ENCODE results near the gene DPP6. TPM values are rescaled to one million over a fixed set of nuclear protein-coding genes. Genes with fewer than 3 reads are reported as not detected.

Gene DPP6
- total and polyA plus RNA-seq, 7 donors, result 0.18 to 1.8 (median 0.57) TPM

- WGBS, 3 donors, result 71 to 86% (median 74%) methylated on average over 3 of the region's 3 CpGs
- no peak overlapping the region for H3K4me3 ChIP-seq
- no peaks in the 10 kb centered on the region for H3K4me1 ChIP-seq
- H3K36me3 ChIP-seq (ENCODE audit: insufficient read depth in 1 of 2, low read depth in 1 of 2), result no peaks in the 10 kb centered on the region
- DNase-seq (no peak), ATAC-seq (no peak)
- no peak overlapping the region for H3K27ac ChIP-seq
- H3K9me3 ChIP-seq, result no peaks in the 10 kb centered on the region
- intact Hi-C loops (cut with DNase I), result no loop called here
- TF ChIP-seq CTCF (IDR thresholded peaks at IDR 0.05), result no peak
- H3K27me3 ChIP-seq (ENCODE audit: insufficient read depth in 3 of 3, low read length in 2 of 3), result no peaks in the 10 kb centered on the region
Observed at GRCh38 chr7:154690411-154690810, 638.2 kb downstream of the DPP6 start.

DNA sequence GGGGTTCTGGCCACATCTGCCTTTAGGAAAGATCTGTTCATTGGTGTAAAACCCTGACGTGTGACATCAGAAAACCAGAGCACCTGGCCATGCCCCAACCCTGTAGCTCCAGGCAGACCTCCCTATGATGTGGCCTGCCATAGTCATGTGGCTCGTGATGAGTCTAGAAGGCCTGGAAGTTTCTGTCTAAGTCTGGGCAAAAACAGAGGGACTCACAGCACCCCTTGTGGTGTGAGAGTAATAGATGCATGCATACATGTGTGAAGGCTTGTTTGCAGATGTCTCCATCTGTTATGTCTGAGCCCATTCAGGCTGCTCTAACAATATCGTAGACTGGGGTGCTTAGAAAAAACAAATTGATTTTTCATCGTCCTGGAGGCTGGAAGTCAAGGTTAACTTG lies 641.5 kb downstream of the DPP6 start:
- no peak overlapping the region for H3K27ac ChIP-seq
- ATAC-seq (no peak), DNase-seq (no peak)
- H3K4me3 ChIP-seq, result no peak overlapping the region
- no peaks in the 10 kb centered on the region for H3K4me1 ChIP-seq
- H3K27me3 ChIP-seq (ENCODE audit: insufficient read depth in 3 of 3, low read length in 2 of 3), result no peaks in the 10 kb centered on the region
- no peaks in the 10 kb centered on the region for H3K9me3 ChIP-seq
- no peak for TF ChIP-seq CTCF (IDR thresholded peaks at IDR 0.05)
- no peaks in the 10 kb centered on the region for H3K36me3 ChIP-seq (ENCODE audit: insufficient read depth in 1 of 2, low read depth in 1 of 2)
- 39 to 65% (median 48%) methylated on average over 4 of the region's 4 CpGs for WGBS, 3 donors
- intact Hi-C loops (cut with DNase I), result no loop called here

- intact Hi-C loops (cut with DNase I), result no loop called here
- TF ChIP-seq CTCF (IDR thresholded peaks at IDR 0.05), result no peak
- WGBS, 3 donors, result 90 to 92% (median 90%) methylated on average over 14 of the region's 14 CpGs
Observed at GRCh38 chr7:154695836-154696235, 643.6 kb downstream of the DPP6 start.

GRCh38 chr7:154696556-154696955 lies 644.4 kb downstream of the DPP6 start:
- Histone ChIP-seq H3K4me3 (no peak overlapping the region), H3K4me1 (no peaks in the 10 kb centered on the region), H3K36me3 (ENCODE audit: insufficient read depth in 1 of 2, low read depth in 1 of 2) (no peaks in the 10 kb centered on the region), H3K27ac (no peak overlapping the region), H3K9me3 (no peaks in the 10 kb centered on the region), H3K27me3 (ENCODE audit: insufficient read depth in 3 of 3, low read length in 2 of 3) (peaks cover 0 to 2% (median 0%) of the 10 kb centered on the region in 3 donors)
- no peak for TF ChIP-seq CTCF (IDR thresholded peaks at IDR 0.05)
- intact Hi-C loops (cut with DNase I), result no loop called here
- no peak for DNase-seq
- no peak for ATAC-seq
- WGBS, 3 donors, result 88 to 94% (median 89%) methylated on average over 8 of the region's 8 CpGs

More at GRCh38 chr7:154695836-154696235, 643.6 kb downstream of the DPP6 start:
- H3K9me3 ChIP-seq, result no peaks in the 10 kb centered on the region
- no peak overlapping the region for H3K4me3 ChIP-seq
- no peaks in the 10 kb centered on the region for H3K27me3 ChIP-seq (ENCODE audit: insufficient read depth in 3 of 3, low read length in 2 of 3)
- no peak overlapping the region for H3K27ac ChIP-seq
- H3K36me3 ChIP-seq (ENCODE audit: insufficient read depth in 1 of 2, low read depth in 1 of 2), result no peaks in the 10 kb centered on the region
- DNase-seq (no peak), ATAC-seq (no peak)
- no peaks in the 10 kb centered on the region for H3K4me1 ChIP-seq

DNA sequence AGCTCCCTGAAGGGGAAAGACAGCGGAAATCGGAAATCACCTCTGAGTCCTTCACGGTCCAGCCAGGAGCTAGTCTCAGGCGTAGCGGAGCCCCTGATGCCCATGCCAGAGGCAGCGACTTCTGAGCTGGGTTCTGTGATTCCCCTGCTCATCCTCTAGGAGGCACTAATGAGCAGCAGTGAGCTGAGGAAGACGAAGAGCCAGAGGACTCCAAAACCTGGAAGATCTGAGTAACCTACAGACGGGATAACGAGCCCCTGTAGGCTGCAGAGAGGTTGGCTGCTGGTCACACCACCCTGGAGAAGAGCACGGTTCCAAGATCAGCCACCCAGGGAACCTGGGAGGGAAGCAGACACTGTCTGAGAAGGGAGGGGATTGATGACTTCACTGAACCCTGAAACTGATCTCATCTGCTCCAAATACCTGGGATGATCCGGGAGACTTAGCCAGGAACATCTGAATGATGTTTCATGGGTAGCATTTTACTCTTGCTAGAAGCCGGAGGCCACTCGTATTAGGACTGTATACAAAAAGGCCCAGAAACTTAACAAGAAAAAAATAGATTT lies 646.6 kb downstream of the DPP6 start:
- H3K4me3 ChIP-seq, result no peak overlapping the region
- H3K9me3 ChIP-seq, result no peaks in the 10 kb centered on the region
- peaks cover 0 to 2% (median 0%) of the 10 kb centered on the region in 3 donors for H3K27me3 ChIP-seq (ENCODE audit: insufficient read depth in 3 of 3, low read length in 2 of 3)
- ATAC-seq (no peak), DNase-seq (no peak)
- 46 to 52% (median 48%) methylated on average over 13 of the region's 13 CpGs for WGBS, 3 donors
- H3K4me1 ChIP-seq, result no peaks in the 10 kb centered on the region
- no peak for TF ChIP-seq CTCF (IDR thresholded peaks at IDR 0.05)
- H3K27ac ChIP-seq, result no peak overlapping the region
- no peaks in the 10 kb centered on the region for H3K36me3 ChIP-seq (ENCODE audit: insufficient read depth in 1 of 2, low read depth in 1 of 2)
- intact Hi-C loops (cut with DNase I), result no loop called here
